GM19193 (cell line): ENCODE data around the gene TANC1.

ENCODE experiments used
- POLR2A ChIP-seq: IDR thresholded peaks from 4 replicates; pipeline ENCODE4 v1.6.1; 2011; ENCODE audit not compliant: insufficient read depth, insufficient read length; ENCODE audit errors: extremely low read depth

The TANC1 gene

GRCh38 chr2:159217676-159218075, 249.2 kb downstream of the TANC1 start:
- TF ChIP-seq POLR2A = no peak

- TF ChIP-seq POLR2A = no peak
Observed at GRCh38 chr2:159218389-159218788, 249.9 kb downstream of the TANC1 start.

GRCh38 chr2:159219394-159219998, 251.1 kb downstream of the TANC1 start:
- TF ChIP-seq POLR2A = no peak

GRCh38 chr2:159224061-159224813, 255.8 kb downstream of the TANC1 start:
- no peak for TF ChIP-seq POLR2A

GRCh38 chr2:159225025-159226016, 256.9 kb downstream of the TANC1 start:
- TF ChIP-seq POLR2A = no peak

GRCh38 chr2:159226059-159226461, 257.6 kb downstream of the TANC1 start:
- no peak for TF ChIP-seq POLR2A

GRCh38 chr2:159226608-159227385, 258.4 kb downstream of the TANC1 start:
- TF ChIP-seq POLR2A = no peak

- no peak for TF ChIP-seq POLR2A
Observed at GRCh38 chr2:159227467-159227866, 259.0 kb downstream of the TANC1 start.

GRCh38 chr2:159228081-159228581, 259.7 kb downstream of the TANC1 start:
- no peak for TF ChIP-seq POLR2A

- TF ChIP-seq POLR2A = no peak
Observed at GRCh38 chr2:159229476-159230144, 261.2 kb downstream of the TANC1 start.

GRCh38 chr2:159230145-159230877, 261.9 kb downstream of the TANC1 start:
- TF ChIP-seq POLR2A = no peak

- no peak for TF ChIP-seq POLR2A
Observed at GRCh38 chr2:159232456-159233170, 264.2 kb downstream of the TANC1 start.

GRCh38 chr2:159234868-159235267, 266.4 kb downstream of the TANC1 start:
- TF ChIP-seq POLR2A = no peak

- no peak for TF ChIP-seq POLR2A
Observed at GRCh38 chr2:159243529-159243928, 275.1 kb downstream of the TANC1 start.
